Body of pancreas (tissue), 4 donors: ENCODE results near the gene CDHR3.

Experiments
- POLR2A ChIP-seq, 3 donors: fragments of 450-650 bp; IDR thresholded peaks; one replicate each; pipeline ENCODE4 v1.6.1; 2016; ENCODE audit warnings: antibody characterized with exemption in 3 of 3, mild to moderate bottlenecking in 2 of 3
- TF ChIP-seq, protein P1 (sequence below), 7 experiments: fragments of 450-650 bp in 4 of 7; fragments of 200-600 bp in 3 of 7; sonication (generic) in 3 of 7; IDR thresholded peaks; one replicate each; pipeline ENCODE4 v1.5.1; 2016 to 2019; ENCODE audit warnings: antibody characterized with exemption in 7 of 7

DNA sequence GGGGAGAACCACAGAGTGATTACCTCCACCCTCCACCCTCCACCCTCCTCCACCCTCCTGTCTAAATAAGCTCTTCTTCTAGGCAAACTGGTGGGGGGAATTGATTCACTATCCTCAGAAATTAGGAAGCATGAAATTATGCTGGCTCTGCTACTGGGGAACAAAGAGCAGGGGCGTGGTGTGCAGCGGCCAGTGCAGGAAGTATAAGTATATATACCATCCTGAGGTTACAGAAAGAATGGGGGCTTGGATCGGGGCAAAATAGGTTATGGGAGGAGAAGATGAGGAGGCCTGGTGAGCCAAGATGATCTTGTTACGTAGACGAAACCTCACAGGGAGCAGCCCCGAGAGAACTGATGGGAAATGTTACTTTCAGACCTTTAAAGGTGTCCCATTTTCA, 100.0 kb downstream of the CDHR3 start:
- no peak for TF ChIP-seq POLR2A (IDR thresholded peaks at IDR 0.05)
- TF ChIP-seq, protein P1, sequence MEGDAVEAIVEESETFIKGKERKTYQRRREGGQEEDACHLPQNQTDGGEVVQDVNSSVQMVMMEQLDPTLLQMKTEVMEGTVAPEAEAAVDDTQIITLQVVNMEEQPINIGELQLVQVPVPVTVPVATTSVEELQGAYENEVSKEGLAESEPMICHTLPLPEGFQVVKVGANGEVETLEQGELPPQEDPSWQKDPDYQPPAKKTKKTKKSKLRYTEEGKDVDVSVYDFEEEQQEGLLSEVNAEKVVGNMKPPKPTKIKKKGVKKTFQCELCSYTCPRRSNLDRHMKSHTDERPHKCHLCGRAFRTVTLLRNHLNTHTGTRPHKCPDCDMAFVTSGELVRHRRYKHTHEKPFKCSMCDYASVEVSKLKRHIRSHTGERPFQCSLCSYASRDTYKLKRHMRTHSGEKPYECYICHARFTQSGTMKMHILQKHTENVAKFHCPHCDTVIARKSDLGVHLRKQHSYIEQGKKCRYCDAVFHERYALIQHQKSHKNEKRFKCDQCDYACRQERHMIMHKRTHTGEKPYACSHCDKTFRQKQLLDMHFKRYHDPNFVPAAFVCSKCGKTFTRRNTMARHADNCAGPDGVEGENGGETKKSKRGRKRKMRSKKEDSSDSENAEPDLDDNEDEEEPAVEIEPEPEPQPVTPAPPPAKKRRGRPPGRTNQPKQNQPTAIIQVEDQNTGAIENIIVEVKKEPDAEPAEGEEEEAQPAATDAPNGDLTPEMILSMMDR (IDR thresholded peaks at IDR 0.05), result no peak
